H7 (cell line): Measurements from ENCODE around the gene RACGAP1. TPM values are rescaled to one million over a fixed set of nuclear protein-coding genes. Genes with fewer than 3 reads are reported as not detected.
"Not testable (repeated sequence)": the region's sequence is repeated elsewhere in the genome, so short reads cannot be mapped to it uniquely, and the experiment has no call there.

ENCODE experiments used
- DNase-seq: peaks from one replicate; pipeline ENCODE4 v3.0.0; 2012
- H3K27me3 ChIP-seq: 2 replicates; pipeline ENCODE4 v1.6.0; 2011; ENCODE audit warnings: mild to moderate bottlenecking, low read length; ENCODE audit not compliant: control insufficient read depth, insufficient read depth
- H3K36me3 ChIP-seq: replicated peaks from 2 replicates; pipeline ENCODE4 v1.5.1; 2011; ENCODE audit warnings: low read length; ENCODE audit not compliant: control insufficient read depth, insufficient read depth
- H3K4me3 ChIP-seq: 2 replicates; pipeline ENCODE4 v1.5.1; 2011; ENCODE audit warnings: low read depth, mild to moderate bottlenecking, control low read depth, low read length, moderate library complexity; ENCODE audit not compliant: insufficient read depth
- total RNA-seq: library from RNA; depleted of rRNA; stranded (reverse); fragments of >200 nt; shearing (Covaris generic); gene quantifications from 2 replicates; pipeline ENCODE4 v1.2.3, GENCODE V29; 2014

The RACGAP1 gene
- total RNA-seq, 1 experiment from 2014 or later, result 80.6 TPM

DNA sequence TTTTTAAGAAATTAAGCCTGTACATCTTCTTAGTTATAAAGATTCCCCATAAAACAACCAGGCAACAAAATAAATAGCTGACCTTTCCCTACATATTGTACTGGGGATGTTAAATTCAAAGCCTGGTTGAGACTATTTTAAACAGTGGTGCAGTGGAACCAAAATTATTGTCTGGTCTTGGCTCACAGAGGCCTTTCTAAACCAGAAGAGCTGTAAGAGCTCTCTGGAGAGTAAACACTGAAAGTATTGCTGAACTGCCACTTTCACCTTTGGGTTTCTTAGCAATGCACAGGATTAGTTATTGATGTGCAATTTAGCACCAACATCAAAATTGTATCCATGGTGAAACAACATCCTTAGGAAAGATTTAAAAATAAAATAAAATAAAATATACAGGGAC is 20.6 kb downstream of the RACGAP1 start:
- Histone ChIP-seq H3K27me3 (no peaks in the 10 kb centered on the region), H3K4me3 (no peak overlapping the region), H3K36me3 (peaks cover 26% of the 10 kb centered on the region)
- no peak for DNase-seq

DNA sequence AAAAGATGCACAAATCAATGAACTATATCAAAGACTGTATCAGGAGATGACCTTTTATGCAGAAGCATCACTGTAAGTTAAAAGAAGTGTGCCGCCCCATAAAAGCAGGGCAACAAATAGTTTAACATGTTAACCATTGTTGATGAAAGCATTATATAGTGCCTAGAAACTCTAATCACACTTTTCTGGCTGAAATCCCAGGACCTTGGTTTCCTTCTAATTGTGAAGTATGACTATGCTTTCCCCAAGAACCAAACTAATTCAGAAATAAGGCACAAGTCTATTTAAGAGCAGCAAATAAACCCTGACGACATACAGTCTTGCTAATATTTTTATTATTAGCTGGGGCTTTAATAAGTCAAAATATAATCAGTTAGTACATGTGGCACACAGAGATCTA is 21.7 kb downstream of the RACGAP1 start:
- peaks cover 31% of the 10 kb centered on the region for H3K36me3 ChIP-seq

DNA sequence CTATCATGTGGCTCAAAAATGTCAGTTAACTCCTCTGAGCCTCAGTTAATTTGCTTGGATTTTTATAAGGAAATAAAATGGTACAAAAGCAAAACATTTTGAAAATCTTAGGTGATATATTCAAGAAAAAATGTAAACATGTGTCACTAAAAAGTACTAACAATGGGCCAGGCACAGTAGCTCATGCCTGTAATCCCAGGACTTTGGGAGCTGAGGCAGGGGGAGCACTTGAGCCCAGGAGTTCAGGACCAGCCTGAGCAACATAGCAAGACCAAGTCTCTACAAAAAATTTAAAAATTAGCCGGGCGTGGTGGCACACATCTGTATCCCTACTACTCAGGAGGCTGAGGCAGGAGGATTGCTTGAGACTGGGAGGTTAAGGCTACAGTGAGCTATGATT is 26.8 kb downstream of the RACGAP1 start:
- Histone ChIP-seq H3K36me3 (peaks cover 20% of the 10 kb centered on the region), H3K27me3 (no peaks in the 10 kb centered on the region), H3K4me3 (no peak overlapping the region)
- no peak for DNase-seq

More for the DNA sequence above, 21.7 kb downstream of the RACGAP1 start:
- H3K4me3 ChIP-seq, result no peak overlapping the region
- DNase-seq, result no peak
- H3K27me3 ChIP-seq, result no peaks in the 10 kb centered on the region

DNA sequence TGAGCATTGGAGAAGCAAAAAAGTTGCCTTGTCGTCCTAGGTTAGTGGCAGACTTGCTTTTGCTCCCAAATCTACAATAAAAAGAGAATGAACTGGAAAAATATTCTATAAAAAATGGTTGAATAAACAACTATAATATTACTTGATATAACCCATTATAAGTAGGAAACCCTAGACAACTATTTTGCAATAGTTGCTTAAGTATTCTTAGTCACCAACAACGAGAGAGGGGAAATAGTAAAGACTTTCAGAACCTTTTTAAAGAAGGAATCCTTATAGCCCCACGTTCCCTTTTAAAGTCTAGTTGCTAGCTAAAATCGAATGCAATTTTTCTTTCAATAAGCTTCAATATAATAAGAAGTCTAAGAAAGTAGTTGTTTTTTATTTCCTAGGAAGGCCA is 35.0 kb downstream of the RACGAP1 start:
- Histone ChIP-seq H3K36me3 (peaks cover 22% of the 10 kb centered on the region), H3K27me3 (no peaks in the 10 kb centered on the region), H3K4me3 (no peak overlapping the region)
- no peak for DNase-seq

DNA sequence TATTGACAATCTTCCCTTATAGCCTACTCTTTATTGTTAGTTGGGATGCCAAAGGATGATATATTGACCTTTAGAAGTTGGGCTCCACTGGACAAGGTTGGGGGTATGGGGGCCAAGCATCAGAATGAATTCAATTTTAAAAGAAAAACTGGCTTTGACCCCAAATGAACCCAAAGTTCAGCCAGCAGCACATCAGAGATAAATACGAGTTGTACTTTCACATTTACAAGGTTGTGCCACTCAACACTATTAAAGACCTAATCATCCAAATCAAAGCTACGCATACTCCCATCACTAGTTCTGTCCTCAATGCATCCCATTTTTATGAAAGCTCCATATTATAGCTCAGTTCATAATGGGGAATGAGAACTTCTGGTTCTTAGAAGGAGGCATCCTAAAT is 35.9 kb downstream of the RACGAP1 start:
- H3K36me3 ChIP-seq, result peaks cover 22% of the 10 kb centered on the region
- DNase-seq, H3K4me3 ChIP-seq, H3K27me3 ChIP-seq: not testable (repeated sequence)

DNA sequence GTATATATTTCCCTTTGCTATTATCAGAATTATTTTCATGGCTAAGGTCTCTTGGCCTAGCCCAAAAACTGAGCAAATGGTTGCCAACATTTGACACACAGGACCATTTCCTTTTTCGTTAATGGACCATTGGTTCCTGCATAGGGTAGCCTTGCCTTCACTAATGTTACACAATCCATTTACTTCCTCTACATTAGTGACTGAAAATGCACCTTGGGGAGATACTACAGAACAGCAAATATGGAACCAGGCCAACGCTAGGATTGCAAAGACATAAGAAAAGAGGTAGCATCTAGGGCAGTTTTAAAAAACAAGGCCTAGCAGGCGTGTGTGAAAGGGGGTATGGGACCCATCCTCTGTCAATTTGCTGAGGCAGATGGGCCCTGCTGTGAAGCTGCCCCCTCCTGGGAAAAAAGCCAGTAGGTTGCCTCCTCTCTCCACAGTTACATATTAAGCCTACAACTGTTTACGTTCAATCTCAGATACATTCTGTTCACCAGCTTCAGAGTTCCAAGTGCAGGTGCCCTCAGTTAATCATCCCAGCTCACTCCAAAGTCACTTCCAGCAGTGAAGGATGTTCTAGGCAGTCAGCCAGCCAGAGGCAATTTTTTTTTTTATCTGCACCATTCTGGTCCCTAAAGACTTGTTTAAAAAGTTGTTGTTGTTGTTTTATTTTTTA is 37.5 kb downstream of the RACGAP1 start:
- Histone ChIP-seq H3K36me3 (peaks cover 17% of the 10 kb centered on the region), H3K4me3 (no peak overlapping the region), H3K27me3 (no peaks in the 10 kb centered on the region)
- no peak for DNase-seq

DNA sequence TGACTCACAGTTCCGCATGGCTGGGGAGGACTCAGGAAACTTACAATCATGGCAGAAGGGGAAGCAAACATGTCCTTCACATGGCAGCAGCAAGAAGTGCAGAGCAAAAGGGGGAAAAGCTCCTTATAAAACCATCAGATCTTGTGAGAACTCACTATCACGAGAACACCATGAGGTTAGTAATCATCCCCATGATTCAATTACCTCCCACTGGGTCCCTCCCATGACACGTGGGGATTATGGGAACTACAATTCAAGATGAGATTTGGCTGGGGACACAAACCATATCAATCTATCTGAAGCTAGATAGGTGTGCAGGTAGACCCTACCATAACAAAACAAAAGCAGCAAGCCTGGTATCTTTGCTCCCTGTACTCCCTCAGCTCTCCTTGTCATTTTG is 38.8 kb downstream of the RACGAP1 start:
- DNase-seq, H3K27me3 ChIP-seq, H3K4me3 ChIP-seq: not testable (repeated sequence)
- H3K36me3 ChIP-seq, result peaks cover 12% of the 10 kb centered on the region

DNA sequence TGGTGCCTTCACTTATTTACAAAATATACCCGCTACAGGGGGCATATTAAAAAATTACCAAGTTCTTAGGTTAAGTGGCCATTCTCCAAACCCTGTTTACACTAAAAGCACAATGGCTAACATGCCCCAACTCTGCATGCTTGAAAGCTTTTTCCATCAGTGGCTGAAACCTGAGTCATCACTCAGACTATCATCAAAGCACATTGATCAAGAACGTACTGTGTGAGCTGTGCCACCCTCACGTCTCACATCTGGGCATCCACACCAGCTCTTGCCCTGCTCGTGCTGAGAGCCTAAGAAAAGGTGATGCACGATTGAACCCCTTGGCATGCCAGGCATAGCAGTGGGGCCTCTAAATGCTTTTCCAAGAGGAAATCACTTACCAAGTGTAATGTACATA is 39.3 kb downstream of the RACGAP1 start:
- no peak for DNase-seq
- Histone ChIP-seq H3K4me3 (no peak overlapping the region), H3K27me3 (no peaks in the 10 kb centered on the region), H3K36me3 (peaks cover 12% of the 10 kb centered on the region)

DNA sequence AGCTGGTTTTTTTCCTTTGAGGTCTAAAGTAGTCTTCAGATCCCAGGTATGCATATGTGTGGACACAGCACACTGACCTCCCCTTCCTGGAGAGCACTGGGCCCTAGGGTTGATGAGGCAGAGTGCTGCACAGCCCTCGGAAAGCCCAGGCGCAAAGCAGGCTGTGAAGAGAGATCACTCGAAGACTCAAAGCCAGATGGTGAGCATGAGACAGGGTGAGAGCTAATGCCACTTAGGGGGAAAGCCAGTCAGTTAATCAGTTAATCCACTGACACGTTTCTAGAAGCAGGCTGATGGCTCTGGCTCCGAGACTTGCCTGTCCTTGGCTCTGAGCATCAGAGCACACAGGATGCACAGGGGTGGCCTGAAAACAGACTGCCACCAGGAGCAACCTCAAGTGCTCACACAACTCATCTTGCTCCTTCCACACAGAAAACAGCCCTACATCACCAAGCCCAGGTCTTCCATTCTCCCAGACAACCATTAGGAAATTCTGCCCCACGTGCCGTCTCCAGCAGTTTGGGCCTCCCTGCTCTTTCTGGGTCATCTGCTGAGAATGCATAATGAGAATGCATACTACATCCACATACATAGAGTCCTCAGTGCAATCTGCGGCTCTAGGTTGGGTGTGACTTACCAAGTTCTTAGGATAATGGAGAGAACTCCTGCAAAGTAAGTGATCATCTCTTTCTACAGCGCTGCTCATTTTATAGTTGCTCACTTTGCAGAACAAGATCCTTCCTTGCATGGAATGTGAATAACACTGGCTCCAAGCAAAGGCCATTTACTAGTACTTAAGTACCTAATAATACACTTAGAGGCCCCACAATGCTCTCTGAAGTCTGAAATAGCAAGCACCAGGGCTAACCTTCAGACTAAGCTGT is 40.6 kb downstream of the RACGAP1 start:
- peak; percentile 5 for DNase-seq
- H3K4me3 ChIP-seq, result no peak overlapping the region

DNA sequence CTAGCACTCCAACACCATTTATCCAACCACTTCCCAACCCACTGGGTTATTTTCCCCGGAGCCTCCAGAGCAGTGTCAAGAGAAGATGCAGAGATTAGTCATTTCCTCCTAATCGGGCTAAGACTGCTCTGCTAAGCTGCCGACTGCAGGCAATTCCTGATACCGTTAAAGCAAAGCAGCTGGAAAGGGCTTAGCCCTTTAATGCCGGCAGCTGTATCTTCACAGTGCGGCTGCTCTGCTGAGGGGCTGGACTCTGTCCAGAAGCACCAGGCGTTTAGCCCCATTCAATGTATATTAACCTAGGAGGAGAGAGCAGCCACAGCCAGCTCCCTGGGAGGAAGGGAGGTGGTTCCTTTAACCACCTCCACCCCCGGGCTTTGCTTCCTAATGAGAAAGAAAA is 41.4 kb downstream of the RACGAP1 start:
- Histone ChIP-seq H3K4me3 (no peak overlapping the region), H3K36me3 (peaks cover 2% of the 10 kb centered on the region), H3K27me3 (no peaks in the 10 kb centered on the region)
- peak; percentile 8 for DNase-seq

More for the DNA sequence above, 40.6 kb downstream of the RACGAP1 start:
- Histone ChIP-seq H3K27me3 (no peaks in the 10 kb centered on the region), H3K36me3 (peaks cover 4% of the 10 kb centered on the region)

DNA sequence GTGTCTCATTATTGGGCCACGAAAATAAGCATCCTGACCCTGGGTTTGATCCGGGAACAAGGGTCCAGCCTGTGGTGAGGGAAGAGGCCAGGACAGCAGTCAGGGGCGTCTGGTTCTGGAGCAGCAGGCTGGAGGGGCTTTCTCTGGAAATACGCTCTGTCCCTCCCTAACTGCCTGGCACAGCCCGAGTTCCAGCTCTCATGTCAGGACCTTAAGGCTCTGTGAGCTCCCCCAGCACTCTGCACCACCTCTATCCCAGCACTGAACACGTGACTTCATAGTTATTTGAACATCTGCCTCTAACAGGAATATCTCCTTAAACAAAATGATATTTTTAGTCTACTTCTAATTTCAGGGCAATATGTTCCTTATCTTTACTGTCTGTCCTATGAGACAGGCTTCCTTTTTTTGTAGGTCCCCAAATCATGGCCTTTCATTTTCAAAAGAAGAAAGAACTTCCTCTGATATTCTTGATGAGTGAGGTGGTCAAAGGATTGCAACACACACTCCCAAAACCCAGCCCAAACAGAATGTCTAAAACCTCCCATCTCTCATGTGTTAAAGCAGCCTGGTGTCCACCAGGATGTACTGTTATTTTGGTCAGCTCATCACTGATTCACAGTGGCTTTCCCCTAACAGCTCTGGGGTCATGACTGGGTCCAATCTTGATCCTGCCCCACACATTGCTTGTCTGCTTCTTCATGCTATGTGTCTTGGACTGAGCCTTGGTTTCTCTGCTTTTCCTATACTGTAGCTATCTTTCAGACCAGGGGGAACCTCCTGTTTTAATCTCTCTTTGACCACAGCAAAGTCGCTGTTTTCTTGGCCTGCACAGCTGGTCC is 42.8 kb downstream of the RACGAP1 start:
- Histone ChIP-seq H3K27me3 (no peaks in the 10 kb centered on the region), H3K36me3 (no peaks in the 10 kb centered on the region), H3K4me3 (no peak overlapping the region)
- no peak for DNase-seq

DNA sequence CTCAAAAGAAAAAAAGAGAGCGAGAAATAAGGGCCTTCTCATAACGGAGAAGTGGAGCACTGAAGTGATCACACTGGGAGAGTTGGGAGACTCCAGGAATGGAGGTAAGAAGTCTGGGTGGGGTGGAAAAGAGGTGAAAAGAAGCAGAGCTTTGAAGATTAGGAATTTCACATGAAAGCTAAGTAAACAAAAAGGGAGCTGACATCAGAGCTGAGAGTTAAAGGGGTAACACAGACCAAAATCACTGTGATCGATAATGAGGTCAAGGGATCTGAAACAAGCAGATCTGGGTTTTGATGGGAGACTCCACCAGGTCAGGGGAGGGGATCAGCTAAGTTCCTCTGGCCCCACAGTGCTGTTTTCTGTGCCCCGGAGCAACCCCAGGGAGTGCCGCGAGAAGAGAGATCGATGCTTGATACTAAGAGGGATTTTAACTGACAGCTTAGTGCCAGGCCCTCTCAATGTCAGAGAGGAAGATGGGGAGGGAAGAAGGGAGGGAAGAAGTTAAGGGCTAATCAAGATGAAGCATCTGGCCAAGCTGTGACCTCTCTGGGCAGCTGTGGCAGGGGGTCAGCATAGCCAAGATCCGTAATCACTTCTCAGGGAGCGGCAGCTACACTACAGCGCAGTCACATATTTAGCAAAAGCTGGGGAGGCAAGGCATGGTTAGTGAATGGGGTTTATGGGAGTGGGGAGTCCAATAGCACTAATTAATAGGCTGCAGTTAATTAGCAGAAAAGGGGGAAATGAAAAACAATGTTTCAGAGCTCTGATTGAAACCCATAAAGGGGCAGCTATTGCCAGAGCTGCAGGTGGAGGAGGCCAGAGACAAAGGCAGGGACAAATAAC is 44.6 kb downstream of the RACGAP1 start:
- H3K27me3 ChIP-seq, result no peaks in the 10 kb centered on the region
- DNase-seq, result peak; percentile 13
- H3K4me3 ChIP-seq, result no peak overlapping the region
- no peaks in the 10 kb centered on the region for H3K36me3 ChIP-seq

DNA sequence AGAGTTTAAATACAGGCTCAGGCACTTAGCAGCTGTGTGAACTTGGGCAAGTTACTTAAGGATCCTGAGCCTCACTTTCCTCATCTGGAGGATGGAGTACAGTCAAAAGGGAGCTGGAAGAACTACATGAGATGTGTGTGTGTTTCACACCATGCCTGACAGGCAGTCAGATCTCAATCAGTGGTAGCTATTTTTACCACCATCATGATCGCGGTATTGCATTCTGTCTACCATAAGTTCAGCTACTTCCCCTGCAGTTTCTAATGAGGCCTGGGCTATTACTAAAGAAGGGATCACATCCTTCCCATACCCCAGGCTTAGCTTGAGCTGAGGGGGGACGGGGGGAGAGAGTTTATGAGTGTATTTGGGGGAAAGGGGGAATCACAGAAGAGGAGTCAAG is 45.5 kb downstream of the RACGAP1 start:
- peak; percentile 4 for DNase-seq
- Histone ChIP-seq H3K36me3 (no peaks in the 10 kb centered on the region), H3K27me3 (no peaks in the 10 kb centered on the region), H3K4me3 (no peak overlapping the region)
